NCI-H345 treated with DMSO at 0.1 percent for 48 hours (cell line): ENCODE measurements around the gene SLC35B1.
"Not testable (repeated sequence)": the region's sequence is repeated elsewhere in the genome, so short reads cannot be mapped to it uniquely, and the experiment has no call there.

Experiments
- DNase-seq: peaks from one replicate; lab custom pipeline; 2025; ENCODE audit not compliant: unreplicated experiment; lab: John Stamatoyannopoulos, UW

SLC35B1 gene

DNA sequence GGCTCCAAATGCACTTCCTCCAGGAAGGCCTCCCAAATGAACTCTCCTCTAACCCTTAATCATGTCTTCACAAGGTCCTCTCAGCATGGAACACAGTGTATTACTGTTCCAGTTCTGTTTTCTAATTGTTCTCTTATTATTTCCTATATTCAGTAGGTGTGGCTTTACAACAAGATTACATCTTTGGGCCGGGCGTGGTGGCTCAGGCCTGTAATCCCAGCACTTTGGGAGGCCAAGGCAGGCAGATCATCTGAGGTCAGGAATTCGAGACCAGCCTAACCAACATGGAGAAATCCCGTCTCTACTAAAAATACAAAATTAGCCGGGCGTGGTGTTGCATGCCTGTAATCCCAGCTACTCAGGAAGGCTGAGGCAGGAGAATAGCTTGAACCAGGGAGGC lies 34.1 kb downstream of the SLC35B1 start:
- not testable (repeated sequence) for DNase-seq

DNA sequence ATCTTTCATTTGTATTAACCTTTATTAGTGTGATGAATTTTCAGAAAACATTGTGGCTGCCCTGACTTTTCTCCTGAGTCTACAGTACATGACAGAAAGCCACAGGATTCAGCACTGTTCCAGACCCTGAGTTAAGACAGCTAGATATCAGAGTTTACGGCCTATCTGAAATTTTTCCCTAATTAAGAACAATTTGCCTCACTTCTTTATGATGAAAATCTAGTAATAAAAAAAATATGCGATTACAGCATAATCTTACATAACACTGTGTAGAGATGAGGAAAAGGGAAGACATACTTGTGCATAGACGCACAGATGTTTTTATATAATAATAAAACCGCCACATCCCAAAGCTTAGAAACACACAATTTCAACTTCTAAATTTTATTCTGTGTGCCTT lies 37.1 kb downstream of the SLC35B1 start:
- DNase-seq, result no peak

DNA sequence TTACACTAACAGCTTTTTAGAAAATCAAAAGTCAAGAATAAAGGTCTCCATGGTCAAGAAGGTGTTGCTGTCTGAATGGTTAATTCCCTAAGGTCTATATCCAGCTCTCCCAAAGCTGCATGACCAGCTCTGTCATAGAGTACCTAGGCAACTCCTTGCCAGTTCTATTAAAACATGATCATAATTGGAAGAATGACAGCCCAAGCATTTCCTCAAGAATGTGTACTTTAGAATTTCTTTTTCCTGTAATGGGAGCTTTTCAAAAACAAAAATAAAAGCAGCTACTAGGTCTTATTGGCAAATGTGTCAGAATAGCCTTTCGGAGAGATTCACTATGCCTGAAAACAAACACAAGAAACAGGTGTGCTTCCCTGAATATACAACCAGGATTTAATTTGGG lies 37.8 kb downstream of the SLC35B1 start:
- DNase-seq, result no peak

DNA sequence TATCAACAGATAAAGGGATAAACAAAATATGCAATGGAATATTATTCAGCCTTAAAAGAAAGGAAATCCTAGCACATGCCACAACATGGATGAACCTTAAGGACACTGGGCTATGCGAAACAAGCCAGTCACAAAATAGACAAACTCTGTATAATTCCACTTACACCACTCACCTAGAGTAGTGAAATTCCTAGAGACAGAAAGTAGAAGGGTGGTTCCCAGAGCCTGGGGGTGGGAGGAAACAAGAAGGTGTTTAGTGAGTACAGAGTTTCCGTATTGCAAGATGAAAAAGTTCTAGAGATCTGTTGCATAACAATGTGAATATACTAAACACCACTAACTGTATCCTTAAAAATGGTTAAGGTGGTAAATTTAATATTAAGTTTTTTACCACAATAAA lies 39.9 kb downstream of the SLC35B1 start:
- no peak for DNase-seq

DNA sequence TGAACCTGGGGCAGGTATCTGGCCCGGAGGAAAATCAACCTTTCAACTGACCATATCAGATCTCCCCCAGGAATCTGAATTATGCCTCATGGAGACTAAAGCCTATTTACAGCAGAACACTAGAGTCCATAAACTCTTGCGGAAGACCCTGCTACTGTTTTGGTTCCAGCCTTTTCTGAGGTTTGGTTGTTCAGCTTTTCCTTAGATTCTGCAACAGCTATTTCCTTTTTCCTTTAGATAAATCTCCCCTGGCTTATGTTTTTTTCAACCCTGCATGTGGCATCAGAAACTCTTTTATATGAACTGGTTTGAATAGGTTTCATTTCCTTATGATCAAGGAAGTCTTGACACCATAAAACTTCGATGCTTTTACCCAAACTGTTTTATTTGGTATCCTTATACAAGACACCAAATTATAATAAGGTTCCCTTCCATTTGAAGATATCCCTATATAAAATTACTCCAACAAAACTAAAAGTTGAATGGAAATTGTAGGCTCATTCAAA lies 43.0 kb downstream of the SLC35B1 start:
- DNase-seq, result no peak

DNA sequence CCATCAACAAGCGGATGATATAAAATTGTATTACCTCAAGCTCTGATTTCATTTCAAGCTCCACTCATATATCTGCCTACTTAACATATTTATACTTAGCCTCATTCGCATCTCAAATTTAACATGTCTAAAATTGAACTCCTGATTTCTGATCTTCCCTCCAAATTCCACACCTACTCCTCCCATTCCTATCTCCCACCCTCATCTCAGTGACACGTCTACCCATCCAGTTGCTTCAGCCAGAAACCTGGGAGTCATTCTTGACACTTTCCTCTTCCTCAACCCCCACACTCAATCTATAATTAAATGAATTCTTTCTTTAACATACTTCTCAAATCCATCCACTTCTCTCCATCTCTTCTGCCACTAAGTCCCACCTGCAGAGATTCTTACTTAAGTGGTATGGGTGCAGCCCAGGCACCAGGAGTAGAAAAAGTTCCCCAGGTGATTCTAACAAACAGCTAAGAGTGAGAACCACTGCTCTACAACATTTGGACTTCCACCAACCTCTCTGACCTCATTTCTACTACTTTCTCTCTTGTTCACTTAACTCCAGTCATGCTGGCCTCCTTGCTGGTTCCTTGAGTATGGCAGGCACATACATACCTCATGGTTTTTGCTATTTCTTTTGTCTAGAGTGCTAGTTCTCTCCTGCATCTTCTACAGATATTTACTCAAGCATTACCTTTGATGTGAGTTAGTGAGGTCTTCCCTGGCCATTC lies 47.9 kb downstream of the SLC35B1 start:
- DNase-seq, result no peak

DNA sequence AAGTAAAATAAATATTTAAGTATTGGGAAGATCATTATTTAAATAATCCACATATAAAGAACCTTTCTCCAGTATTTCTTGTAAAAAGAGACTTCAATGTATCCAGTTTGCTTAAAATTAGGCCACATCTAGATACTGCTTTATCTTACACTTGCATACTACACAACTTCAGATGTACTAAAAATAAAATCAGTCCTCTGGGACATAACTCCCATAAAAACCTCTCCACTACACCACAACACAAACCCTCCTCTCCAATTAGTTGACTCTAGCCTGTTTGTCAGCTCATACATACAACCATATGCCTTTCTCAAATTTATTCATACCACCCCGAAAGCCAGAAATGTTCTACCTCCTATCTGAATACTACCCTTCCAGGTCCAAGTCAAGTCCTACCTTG lies 51.5 kb downstream of the SLC35B1 start:
- no peak for DNase-seq
